Lung (tissue), 12 donors: Measurements from ENCODE around the gene C21orf58. TPM values are rescaled to one million over a fixed set of nuclear protein-coding genes. Genes with fewer than 3 reads are reported as not detected.

Experiments
- ATAC-seq: fragments of 200-7000 bp; cut with Tn5 transposase; one replicate; pipeline ENCODE4 v1.9.1; 2020; ENCODE audit warnings: moderate number of reproducible peaks; ENCODE audit not compliant: insufficient read depth, low FRiP score
- DNase-seq, 3 donors: peaks; one replicate each; pipeline ENCODE4 v3.0.0-alpha.2; 2013 to 2017
- H3K27ac ChIP-seq, 2 donors: one replicate each; pipeline ENCODE4 v1.5.1; 2013; ENCODE audit warnings: mild to moderate bottlenecking in 2 of 2, moderate library complexity in 2 of 2, control low read depth in 1 of 2, inconsistent platforms in 1 of 2, low read depth in 1 of 2, low read length in 1 of 2
- H3K27me3 ChIP-seq, 3 donors: one replicate each; pipeline ENCODE4 v1.5.1; 2013; ENCODE audit warnings: low read length in 2 of 3; ENCODE audit not compliant: control insufficient read depth in 3 of 3, insufficient read depth in 3 of 3
- H3K36me3 ChIP-seq, 4 donors: one replicate each; pipeline ENCODE4 v1.5.1; 2013; ENCODE audit warnings: low read length in 4 of 4, mild to moderate bottlenecking in 1 of 4, moderate library complexity in 1 of 4; ENCODE audit not compliant: control insufficient read depth in 4 of 4, insufficient read depth in 4 of 4
- H3K4me1 ChIP-seq, 5 donors: one replicate each; pipeline ENCODE4 v1.5.1; 2013; ENCODE audit warnings: low read length in 5 of 5, mild to moderate bottlenecking in 2 of 5, moderate library complexity in 1 of 5; ENCODE audit not compliant: control insufficient read depth in 5 of 5, insufficient read depth in 5 of 5
- H3K4me3 ChIP-seq: one replicate; pipeline ENCODE4 v1.5.1; 2013; ENCODE audit warnings: mild to moderate bottlenecking, control low read depth, moderate library complexity
- H3K9ac ChIP-seq, 2 donors: one replicate each; pipeline ENCODE4 v1.5.1; 2013; ENCODE audit warnings: low read length in 2 of 2, control low read depth in 1 of 2; ENCODE audit not compliant: insufficient read depth in 1 of 2
- H3K9me3 ChIP-seq, 4 donors: one replicate each; pipeline ENCODE4 v1.5.1; 2013; ENCODE audit warnings: low read length in 3 of 4, mild to moderate bottlenecking in 1 of 4, moderate library complexity in 1 of 4; ENCODE audit not compliant: control insufficient read depth in 4 of 4, insufficient read depth in 3 of 4
- CTCF ChIP-seq: IDR thresholded peaks from 2 replicates; pipeline ENCODE4 v1.5.1; 2012; ENCODE audit warnings: mild to moderate bottlenecking; ENCODE audit errors: control extremely low read depth, extremely low read depth
- WGBS, 2 donors: extraction: QIAGEN DNeasy Blood & Tissue Kit; methylation state at CpG; one replicate each; pipeline ENCODE4 v1.1.7; 2013; 5-methylcytosine and 5-hydroxymethylcytosine counted together
- polyA plus RNA-seq, 2 donors: library from polyadenylated mRNA; stranded (reverse); fragments of 200-250 nt; gene quantifications; one replicate each; pipeline ENCODE4 v1.2.1, GENCODE V29; 2013
- total RNA-seq, 2 donors: library from RNA; depleted of rRNA in 1 of 2; stranded (reverse); fragments of >200 nt in 1 of 2; gene quantifications; one replicate each; pipeline ENCODE4 v1.2.1, GENCODE V29; 2014 to 2021
- donor health status: control.
- donor health status: control.
- donor health status: Bipolar disorder and iron deficiency.
- donor health status: healthy.
- donor health status: DM: yes; HTN: yes; CAD: no.

Gene C21orf58
- total and polyA plus RNA-seq, 4 donors, result 4.8 to 20.8 (median 8.9) TPM

GRCh38 chr21:46327711-46328110 lies 4.0 kb upstream of the C21orf58 start:
- no peak overlapping the region for H3K27ac ChIP-seq
- peaks cover 5 to 22% (median 8%) of the 10 kb centered on the region in 4 donors for H3K36me3 ChIP-seq
- peaks cover 0 to 11% (median 7%) of the 10 kb centered on the region in 5 donors for H3K4me1 ChIP-seq
- no peak overlapping the region for H3K9ac ChIP-seq
- ATAC-seq (no peak), DNase-seq (no peak)
- H3K9me3 ChIP-seq, result peaks cover 0 to 1% (median 0%) of the 10 kb centered on the region in 4 donors
- 75 to 90% methylated on average over 4 of the region's 4 CpGs for WGBS, 2 donors
- H3K27me3 ChIP-seq, result no peaks in the 10 kb centered on the region
- no peak overlapping the region for H3K4me3 ChIP-seq
- TF ChIP-seq CTCF, result no peak

- 93 to 94% methylated on average over 15 of the region's 15 CpGs for WGBS, 2 donors
- Histone ChIP-seq H3K9me3 (peaks cover 0 to 1% (median 0%) of the 10 kb centered on the region in 4 donors), H3K36me3 (peaks cover 0 to 16% (median 8%) of the 10 kb centered on the region in 4 donors), H3K9ac (no peak overlapping the region), H3K4me3 (no peak overlapping the region), H3K27ac (no peak overlapping the region), H3K4me1 (peaks cover 0 to 26% (median 13%) of the 10 kb centered on the region in 5 donors), H3K27me3 (no peaks in the 10 kb centered on the region)
- no peak for TF ChIP-seq CTCF
- no peak for ATAC-seq
- no peak for DNase-seq
These were observed 2.5 kb upstream of the C21orf58 start for GRCh38 chr21:46326110-46326703.

GRCh38 chr21:46325073-46325912 lies 1.6 kb upstream of the C21orf58 start:
- ATAC-seq, result no peak
- peak overlapping the region; percentile 79 to 86 for H3K27ac ChIP-seq

More at GRCh38 chr21:46325073-46325912, 1.6 kb upstream of the C21orf58 start:
- TF ChIP-seq CTCF, result no peak
- Histone ChIP-seq H3K4me3 (peak overlapping the region; percentile 80), H3K4me1 (peaks cover 0 to 35% (median 15%) of the 10 kb centered on the region in 5 donors), H3K9ac (peak overlapping the region; percentile 27 to 66), H3K27me3 (no peaks in the 10 kb centered on the region), H3K9me3 (peaks cover 0 to 1% (median 0%) of the 10 kb centered on the region in 4 donors), H3K36me3 (peaks cover 0 to 14% (median 8%) of the 10 kb centered on the region in 4 donors)
- WGBS, 2 donors, result 11% methylated on average over 42 of the region's 43 CpGs
- peak; percentile 60 to 72 (median 61) for DNase-seq
